Astrocyte (in vitro differentiated cells and primary cell): ENCODE data around the gene C17orf113.

Experiments
- CTCF ChIP-seq: IDR thresholded peaks from 2 replicates; pipeline ENCODE4 v1.5.1; 2011; ENCODE audit warnings: low read depth, mild to moderate bottlenecking, inconsistent platforms, low read length, moderate library complexity; ENCODE audit not compliant: insufficient read depth
- EZH2 ChIP-seq: IDR thresholded peaks from 2 replicates; pipeline ENCODE4 v1.6.1; 2012; ENCODE audit warnings: mild to moderate bottlenecking, low read length, inconsistent platforms; ENCODE audit not compliant: insufficient read depth

DNA sequence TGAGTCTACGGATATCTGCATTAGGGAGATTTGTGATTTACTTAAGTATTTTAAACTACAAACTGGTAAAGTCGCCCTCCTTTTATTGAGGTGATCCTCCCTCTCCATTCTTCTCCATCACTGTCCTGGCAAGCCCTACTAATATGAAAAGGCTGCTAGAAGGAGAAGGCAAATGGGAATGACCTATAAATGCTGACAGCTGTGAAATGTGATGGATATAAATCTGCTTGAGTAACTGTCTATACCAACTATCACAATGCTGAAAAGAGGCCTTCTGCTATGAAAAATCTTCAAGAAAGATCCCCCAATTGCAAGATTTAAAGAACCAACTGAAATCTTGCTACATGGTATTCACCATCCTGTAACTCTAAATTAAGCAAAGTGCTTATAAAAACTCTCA, 48.7 kb downstream of the C17orf113 start:
- no peak for TF ChIP-seq CTCF
- TF ChIP-seq EZH2 = no peak
